Ishikawa (cell line): ENCODE data around the gene CCDC138.

Experiments used
- EGR1 ChIP-seq: IDR thresholded peaks from 2 replicates; pipeline ENCODE4 v1.6.1; 2012
- FOXM1 ChIP-seq: IDR thresholded peaks from 2 replicates; pipeline ENCODE4 v1.6.1; 2012; ENCODE audit warnings: low read depth, borderline replicate concordance
- RAD21 ChIP-seq: IDR thresholded peaks from 2 replicates; pipeline ENCODE4 v1.6.1; 2012; ENCODE audit warnings: low read depth
- REST ChIP-seq: IDR thresholded peaks from 2 replicates; pipeline ENCODE4 v1.6.1; 2012; ENCODE audit warnings: low read depth, mild to moderate bottlenecking
- YY1 ChIP-seq: IDR thresholded peaks from 2 replicates; pipeline ENCODE4 v1.6.1; 2012; ENCODE audit warnings: low read depth

GRCh38 chr2:108870069-108870644 is 83.6 kb downstream of the CCDC138 start:
- TF ChIP-seq REST (no peak), RAD21 (no peak), YY1 (no peak), FOXM1 (no peak), EGR1 (no peak)
